Gastrocnemius medialis (tissue), 4 donors: ENCODE results near the gene C2CD3.

Source experiments
- POLR2A ChIP-seq, 2 donors: fragments of 450-650 bp; IDR thresholded peaks; one replicate each; pipeline ENCODE4 v1.6.1; 2017; ENCODE audit warnings: antibody characterized with exemption in 2 of 2, mild to moderate bottlenecking in 2 of 2, moderate library complexity in 2 of 2
- TF ChIP-seq, protein P1 (sequence below), 5 experiments: fragments of 450-650 bp in 3 of 5; fragments of 200-600 bp in 2 of 5; sonication (generic) in 2 of 5; IDR thresholded peaks in 4 of 5; conservative IDR thresholded peaks in 1 of 5; 1 replicate in 4 of 5; 2 replicates in 1 of 5; pipeline ENCODE4 v1.5.1; 2016 to 2019; ENCODE audit warnings: antibody characterized with exemption in 5 of 5, mild to moderate bottlenecking in 3 of 5, moderate library complexity in 3 of 5

DNA sequence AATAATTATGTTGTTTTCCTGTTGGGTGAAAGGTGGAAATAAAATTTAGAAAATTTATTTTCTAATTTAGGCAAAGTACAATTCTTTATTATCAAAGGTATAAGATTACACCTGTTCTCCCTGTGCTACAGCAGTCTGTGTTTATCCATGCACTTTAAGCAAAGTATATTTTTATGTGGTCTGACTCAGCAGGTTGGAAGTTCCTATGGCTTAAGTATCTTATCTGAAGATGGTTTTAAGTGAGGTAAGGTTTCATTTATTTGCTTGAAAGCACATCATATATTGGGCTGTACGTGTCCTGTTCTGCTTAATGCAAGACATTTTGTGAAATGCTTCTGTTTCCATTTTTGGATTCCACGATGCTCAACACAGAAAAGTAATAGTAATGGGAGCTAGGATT lies 14.9 kb upstream of the C2CD3 start:
- TF ChIP-seq, protein P1, sequence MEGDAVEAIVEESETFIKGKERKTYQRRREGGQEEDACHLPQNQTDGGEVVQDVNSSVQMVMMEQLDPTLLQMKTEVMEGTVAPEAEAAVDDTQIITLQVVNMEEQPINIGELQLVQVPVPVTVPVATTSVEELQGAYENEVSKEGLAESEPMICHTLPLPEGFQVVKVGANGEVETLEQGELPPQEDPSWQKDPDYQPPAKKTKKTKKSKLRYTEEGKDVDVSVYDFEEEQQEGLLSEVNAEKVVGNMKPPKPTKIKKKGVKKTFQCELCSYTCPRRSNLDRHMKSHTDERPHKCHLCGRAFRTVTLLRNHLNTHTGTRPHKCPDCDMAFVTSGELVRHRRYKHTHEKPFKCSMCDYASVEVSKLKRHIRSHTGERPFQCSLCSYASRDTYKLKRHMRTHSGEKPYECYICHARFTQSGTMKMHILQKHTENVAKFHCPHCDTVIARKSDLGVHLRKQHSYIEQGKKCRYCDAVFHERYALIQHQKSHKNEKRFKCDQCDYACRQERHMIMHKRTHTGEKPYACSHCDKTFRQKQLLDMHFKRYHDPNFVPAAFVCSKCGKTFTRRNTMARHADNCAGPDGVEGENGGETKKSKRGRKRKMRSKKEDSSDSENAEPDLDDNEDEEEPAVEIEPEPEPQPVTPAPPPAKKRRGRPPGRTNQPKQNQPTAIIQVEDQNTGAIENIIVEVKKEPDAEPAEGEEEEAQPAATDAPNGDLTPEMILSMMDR (IDR thresholded peaks at IDR 0.05 in 4 of 5, conservative IDR thresholded peaks at IDR 0.05 in 1 of 5): no peak
- no peak for TF ChIP-seq POLR2A (IDR thresholded peaks at IDR 0.05)
